ENCODE measurements around the gene VPS16.
A peak's percentile ranks its signal among the peaks of the same experiment; 100 is the strongest.

VPS16 gene

DNA sequence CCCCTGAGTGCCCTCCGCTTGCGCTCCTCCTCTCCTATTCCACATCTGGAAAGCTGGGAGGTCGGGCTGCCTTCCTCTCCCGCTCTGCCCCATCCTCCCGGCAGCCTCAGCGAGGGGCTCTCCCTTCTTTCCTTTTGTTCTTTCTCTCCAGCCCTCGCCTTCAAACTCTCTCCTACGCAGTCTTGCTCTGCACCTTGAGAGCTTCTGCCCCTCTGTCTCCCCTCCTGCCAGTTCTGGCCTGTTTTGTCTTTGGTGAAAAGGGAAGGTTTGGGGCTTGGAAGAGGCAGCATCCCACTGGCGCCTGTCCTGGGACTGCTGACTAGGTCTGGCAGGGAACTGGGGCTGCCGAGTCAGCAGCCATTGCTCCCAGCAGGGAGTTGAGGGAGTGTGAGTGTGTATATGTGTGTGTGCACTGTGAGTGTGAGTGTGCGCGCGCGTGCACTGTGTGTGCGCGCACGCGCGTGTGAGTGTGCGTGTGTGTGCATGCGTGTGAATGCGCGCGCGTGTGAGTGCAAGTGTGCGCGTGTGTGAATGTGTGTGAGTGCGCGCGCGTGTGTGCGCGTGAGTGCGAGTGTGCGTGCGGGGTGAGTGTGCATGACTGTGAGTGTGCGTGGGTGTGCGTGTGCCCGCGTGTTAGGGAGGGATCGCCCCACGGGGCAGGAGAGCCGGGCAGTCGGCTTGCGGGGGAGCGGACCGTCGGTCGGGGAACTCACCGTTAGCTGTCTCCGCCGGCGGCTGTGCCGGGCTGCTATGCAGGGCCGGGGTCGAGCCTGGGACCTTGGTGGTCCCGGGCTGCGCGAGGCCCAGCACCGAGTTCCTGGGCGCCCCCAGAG, 40.6 kb upstream of the VPS16 start:
- H3K4me3 ChIP-seq (ENCODE audit: low read depth, low read length): peak overlapping the region; percentile 83
- DNase-seq (ENCODE audit: low read depth): peak; percentile 58
- TF ChIP-seq, protein P1, sequence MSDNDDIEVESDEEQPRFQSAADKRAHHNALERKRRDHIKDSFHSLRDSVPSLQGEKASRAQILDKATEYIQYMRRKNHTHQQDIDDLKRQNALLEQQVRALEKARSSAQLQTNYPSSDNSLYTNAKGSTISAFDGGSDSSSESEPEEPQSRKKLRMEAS (IDR thresholded peaks at IDR 0.05; ENCODE audit: low read depth, low read length): peak; percentile 77
- TF ChIP-seq POLR2A (IDR thresholded peaks at IDR 0.05; ENCODE audit: extremely low read depth, insufficient read length): no peak

DNA sequence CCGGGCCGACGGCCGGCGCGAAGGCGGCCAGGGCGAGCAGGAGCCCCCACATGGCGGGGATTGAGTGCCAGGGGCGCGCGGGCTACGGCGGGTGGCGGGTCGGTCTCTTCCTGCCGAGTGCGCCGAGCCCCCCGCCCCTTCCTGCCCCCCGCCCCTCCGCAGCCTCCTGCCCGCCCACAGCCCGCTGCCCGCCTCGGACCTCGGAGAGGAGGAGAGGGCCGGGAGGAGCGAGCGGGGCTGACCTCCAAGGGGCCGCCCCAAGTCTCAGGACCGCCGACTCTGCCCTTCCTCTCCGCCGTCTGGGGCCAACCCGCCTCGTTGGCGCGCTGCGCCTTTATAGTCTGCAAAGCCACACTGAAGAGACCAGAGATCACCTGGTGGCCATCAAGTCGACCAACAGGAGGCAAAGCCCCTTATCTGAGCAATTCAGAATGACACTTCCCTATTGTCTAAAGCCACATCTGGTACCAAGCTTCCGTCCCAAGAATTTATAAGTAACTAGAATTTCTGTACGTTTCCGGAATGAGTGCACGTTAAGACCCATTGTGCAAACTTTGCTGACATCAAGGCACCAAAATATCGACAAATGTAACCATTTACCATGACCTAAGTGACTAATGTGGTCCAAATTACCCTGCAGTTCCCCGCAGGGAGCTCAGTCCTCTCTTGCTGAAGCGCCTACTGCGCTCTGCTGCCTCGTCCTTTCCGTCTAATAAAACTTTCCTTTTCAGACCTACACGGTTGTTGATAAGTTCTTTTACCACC, 39.8 kb upstream of the VPS16 start, which contains the start of gene CPXM1:
CPXM1 (minus strand) TSS at position 107 of the 765 bp plus-strand sequence; CDS start at position 52, 55 bp downstream.
- peak within 1 kb of the TSS; percentile 83 for H3K4me3 ChIP-seq (ENCODE audit: low read depth, low read length)
- DNase-seq (ENCODE audit: low read depth): peak; percentile 95
- TF ChIP-seq, protein P1 (IDR thresholded peaks at IDR 0.05; ENCODE audit: low read depth, low read length): no peak; the same call in 1 of the 2 replicates
- TF ChIP-seq MYC (IDR thresholded peaks at IDR 0.05; ENCODE audit: low read depth, low read length) (peak; percentile 56), POLR2A (IDR thresholded peaks at IDR 0.05; ENCODE audit: extremely low read depth, insufficient read length) (peak; percentile 74)
- TF ChIP-seq, protein P2, sequence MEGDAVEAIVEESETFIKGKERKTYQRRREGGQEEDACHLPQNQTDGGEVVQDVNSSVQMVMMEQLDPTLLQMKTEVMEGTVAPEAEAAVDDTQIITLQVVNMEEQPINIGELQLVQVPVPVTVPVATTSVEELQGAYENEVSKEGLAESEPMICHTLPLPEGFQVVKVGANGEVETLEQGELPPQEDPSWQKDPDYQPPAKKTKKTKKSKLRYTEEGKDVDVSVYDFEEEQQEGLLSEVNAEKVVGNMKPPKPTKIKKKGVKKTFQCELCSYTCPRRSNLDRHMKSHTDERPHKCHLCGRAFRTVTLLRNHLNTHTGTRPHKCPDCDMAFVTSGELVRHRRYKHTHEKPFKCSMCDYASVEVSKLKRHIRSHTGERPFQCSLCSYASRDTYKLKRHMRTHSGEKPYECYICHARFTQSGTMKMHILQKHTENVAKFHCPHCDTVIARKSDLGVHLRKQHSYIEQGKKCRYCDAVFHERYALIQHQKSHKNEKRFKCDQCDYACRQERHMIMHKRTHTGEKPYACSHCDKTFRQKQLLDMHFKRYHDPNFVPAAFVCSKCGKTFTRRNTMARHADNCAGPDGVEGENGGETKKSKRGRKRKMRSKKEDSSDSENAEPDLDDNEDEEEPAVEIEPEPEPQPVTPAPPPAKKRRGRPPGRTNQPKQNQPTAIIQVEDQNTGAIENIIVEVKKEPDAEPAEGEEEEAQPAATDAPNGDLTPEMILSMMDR (IDR thresholded peaks at IDR 0.05; ENCODE audit: low read depth, low read length): peak; percentile 13

- DNase-seq (ENCODE audit: low read depth): peak; percentile 56
- TF ChIP-seq, protein P1 (IDR thresholded peaks at IDR 0.05; ENCODE audit: low read depth, low read length): no peak
- TF ChIP-seq, protein P2 (IDR thresholded peaks at IDR 0.05; ENCODE audit: low read depth, low read length): no peak
- TF ChIP-seq POLR2A (IDR thresholded peaks at IDR 0.05; ENCODE audit: extremely low read depth, insufficient read length) (no peak), MYC (IDR thresholded peaks at IDR 0.05; ENCODE audit: low read depth, low read length) (no peak)
- H3K4me3 ChIP-seq (ENCODE audit: low read depth, low read length): peak overlapping the region; percentile 73
Measured at GRCh38 chr20:2801286-2801728, 39.2 kb upstream of the VPS16 start.

DNA sequence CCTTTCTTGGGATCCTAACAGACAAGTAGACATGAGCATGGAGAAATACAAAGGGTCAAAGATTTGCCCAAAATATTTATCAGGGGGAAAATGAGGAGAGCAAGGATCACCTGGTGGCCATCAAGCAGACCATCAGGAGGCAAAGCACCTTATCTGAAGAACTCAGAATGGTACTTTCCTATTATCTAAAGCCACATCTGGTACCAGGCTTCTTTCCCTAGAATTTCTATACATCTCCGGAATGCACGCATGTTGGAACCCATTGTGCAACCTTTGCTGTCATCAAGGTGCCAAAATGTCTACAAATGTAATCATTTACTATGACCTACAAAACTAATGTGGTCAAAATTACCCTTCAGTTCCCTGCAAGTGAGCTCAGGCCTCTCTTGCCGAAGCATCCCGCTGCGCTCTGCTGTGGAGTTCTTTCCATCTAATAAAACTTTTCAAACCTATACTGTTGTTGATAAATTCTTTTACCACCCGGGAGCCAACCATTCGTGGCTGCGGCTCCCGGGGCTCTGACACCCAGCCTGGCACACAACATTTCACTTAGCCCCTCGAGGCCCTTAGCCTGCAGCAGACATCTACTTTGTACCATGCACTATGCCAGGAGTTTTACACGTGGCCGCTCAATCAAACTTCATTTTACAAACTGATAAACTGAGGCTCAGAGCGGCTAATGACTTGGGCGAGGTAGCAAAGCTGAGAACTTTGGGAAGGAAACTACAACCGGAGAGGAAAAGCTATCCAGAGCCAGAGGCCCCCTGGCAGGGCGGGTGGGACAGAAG, 36.3 kb upstream of the VPS16 start:
- TF ChIP-seq, protein P2 (IDR thresholded peaks at IDR 0.05; ENCODE audit: low read depth, low read length): no peak
- no peak for TF ChIP-seq POLR2A (IDR thresholded peaks at IDR 0.05; ENCODE audit: extremely low read depth, insufficient read length)
- TF ChIP-seq MYC (IDR thresholded peaks at IDR 0.05; ENCODE audit: low read depth, low read length): no peak
- TF ChIP-seq, protein P1 (IDR thresholded peaks at IDR 0.05; ENCODE audit: low read depth, low read length): no peak
- H3K4me3 ChIP-seq (ENCODE audit: low read depth, low read length): no peak overlapping the region

GRCh38 chr20:2804852-2805688, 35.5 kb upstream of the VPS16 start:
- no peak overlapping the region for H3K4me3 ChIP-seq (ENCODE audit: low read depth, low read length)
- peak; percentile 67 for DNase-seq (ENCODE audit: low read depth)
- TF ChIP-seq POLR2A (IDR thresholded peaks at IDR 0.05; ENCODE audit: extremely low read depth, insufficient read length): no peak
- TF ChIP-seq, protein P2 (IDR thresholded peaks at IDR 0.05; ENCODE audit: low read depth, low read length): no peak
- TF ChIP-seq MYC (IDR thresholded peaks at IDR 0.05; ENCODE audit: low read depth, low read length): no peak
- TF ChIP-seq, protein P1 (IDR thresholded peaks at IDR 0.05; ENCODE audit: low read depth, low read length): no peak

More for the DNA sequence above, 36.3 kb upstream of the VPS16 start:
- DNase-seq (ENCODE audit: low read depth): no peak
